Hypothalamus (tissue), 51 donors: ENCODE data around the gene OLFM1.
A peak's percentile ranks its signal among the peaks of the same experiment; 100 is the strongest.

Source experiments
- DNase-seq, 51 donors: peaks; one replicate each; lab custom pipeline; 2025; lab: John Stamatoyannopoulos, UW

The OLFM1 gene

DNA sequence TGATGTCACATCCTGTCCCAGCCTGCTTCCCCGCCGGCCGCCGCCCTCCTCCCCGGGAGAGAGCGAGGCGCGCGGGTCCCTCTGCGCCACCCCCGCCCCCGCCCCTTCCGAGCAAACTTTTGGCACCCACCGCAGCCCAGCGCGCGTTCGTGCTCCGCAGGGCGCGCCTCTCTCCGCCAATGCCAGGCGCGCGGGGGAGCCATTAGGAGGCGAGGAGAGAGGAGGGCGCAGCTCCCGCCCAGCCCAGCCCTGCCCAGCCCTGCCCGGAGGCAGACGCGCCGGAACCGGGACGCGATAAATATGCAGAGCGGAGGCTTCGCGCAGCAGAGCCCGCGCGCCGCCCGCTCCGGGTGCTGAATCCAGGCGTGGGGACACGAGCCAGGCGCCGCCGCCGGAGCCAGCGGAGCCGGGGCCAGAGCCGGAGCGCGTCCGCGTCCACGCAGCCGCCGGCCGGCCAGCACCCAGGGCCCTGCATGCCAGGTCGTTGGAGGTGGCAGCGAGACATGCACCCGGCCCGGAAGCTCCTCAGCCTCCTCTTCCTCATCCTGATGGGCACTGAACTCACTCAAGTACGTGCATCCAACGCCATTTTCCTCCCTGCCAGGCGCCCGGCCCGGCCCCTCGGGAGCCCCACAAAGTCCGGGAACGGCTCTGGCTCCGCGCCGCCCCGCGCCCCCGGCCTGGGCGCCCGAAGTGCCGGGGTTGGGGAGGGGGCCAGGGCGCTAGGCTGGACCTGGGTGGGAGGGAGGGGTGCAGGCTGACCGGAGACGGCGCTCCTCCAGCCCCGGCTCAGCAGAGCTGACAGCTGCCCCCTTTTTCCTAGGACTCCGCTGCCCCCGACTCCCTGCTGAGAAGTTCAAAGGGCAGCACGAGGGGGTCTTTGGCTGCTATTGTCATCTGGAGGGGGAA, 12.0 kb upstream of the OLFM1 start:
- DNase-seq = peak in 40 of 51 donors; percentile 8 to 78 (median 60)

DNA sequence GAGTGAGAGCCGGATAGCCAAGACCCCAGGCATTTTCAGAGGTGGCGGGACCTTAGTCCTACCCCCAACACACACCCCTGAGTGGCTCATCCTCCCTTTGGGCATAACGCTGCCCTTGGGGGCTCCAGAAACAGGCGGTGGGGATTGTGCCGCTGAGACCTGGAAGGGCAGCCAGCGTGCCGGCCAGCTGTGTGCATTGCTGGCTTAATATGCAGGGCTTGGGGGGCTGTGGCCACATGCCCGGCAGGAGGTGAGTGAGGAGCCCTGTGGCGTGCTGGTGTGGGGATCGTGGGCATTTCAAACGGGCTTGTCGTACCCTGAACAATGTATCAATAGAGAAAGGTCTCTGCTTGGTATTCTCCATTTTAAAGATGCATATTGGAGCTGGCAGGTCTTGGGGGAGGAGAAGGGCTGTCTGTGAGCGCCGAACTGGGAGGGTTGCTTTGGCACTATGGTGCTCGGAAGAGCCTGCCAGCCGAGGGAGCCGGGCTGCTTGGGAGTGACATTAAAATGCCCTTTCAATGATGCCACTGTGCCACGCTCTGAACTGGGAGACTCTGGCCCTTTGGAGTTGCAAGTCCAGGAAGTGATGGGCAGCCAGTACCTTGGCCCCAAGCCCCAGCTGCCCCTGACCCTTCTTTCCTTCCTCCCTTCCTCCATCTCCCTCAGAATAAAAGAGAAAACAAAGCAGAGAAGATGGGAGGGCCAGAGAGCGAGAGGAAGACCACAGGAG, 11.2 kb upstream of the OLFM1 start:
- no peak for DNase-seq

DNA sequence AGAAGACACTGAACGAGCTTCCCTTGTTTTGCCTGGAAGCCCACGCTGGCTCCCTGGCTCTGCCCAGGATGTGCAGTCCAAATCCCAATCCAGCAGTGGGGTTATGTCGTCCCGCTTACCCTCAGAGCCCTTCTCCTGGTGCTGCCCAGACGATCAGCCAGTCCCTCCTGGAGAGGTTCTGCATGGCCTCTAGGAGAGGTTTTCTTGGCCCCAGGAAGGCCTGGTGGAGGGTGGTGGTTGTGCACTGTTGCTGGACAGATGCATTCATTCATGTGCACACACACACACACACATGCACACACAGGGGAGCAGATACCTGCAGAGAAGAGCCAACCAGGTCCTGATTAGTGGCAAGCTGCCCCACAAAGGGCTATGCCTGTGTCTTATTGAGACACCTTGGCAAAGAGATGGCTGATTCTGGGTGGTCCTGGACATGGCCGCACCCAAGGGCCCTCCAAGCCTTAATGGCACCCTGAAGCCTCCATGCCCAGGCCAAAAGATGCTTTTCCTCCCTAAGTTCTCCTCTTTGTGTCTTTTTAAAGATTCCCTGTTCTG, 10.5 kb upstream of the OLFM1 start:
- DNase-seq = no peak

DNA sequence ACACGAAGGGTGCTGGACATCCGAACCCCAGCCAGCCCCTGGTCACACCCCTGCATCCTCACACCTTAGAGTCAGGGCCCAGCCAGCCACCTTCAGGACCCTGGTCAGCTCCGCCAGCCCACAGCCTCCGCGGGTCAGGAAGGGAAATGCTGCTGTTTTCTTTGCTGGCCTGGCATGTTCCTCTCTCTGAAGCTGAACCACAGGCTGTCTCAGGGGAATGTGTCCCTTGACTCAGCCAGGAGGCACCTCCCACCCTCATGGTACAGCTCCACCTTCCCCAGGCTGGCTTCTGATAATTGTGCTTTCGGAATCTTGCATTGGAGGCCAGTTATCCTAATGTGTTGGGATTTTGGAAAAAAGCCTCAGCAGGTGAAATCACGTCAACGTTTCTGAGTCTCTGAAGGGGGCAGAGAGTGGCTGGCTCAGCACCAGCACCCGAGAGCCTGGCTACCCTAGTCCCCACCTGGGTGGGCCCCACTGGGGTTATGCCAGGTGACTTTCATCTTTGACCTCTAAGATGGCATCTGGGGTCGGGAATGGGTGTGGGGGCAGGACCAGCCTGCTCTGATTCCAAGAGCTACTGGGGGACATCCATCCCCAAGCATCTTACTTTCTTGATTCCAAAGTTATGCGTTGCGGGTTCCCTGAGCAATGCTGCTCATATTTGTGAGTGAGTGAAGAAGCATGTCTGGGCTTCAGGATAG, 9.8 kb upstream of the OLFM1 start:
- no peak for DNase-seq

DNA sequence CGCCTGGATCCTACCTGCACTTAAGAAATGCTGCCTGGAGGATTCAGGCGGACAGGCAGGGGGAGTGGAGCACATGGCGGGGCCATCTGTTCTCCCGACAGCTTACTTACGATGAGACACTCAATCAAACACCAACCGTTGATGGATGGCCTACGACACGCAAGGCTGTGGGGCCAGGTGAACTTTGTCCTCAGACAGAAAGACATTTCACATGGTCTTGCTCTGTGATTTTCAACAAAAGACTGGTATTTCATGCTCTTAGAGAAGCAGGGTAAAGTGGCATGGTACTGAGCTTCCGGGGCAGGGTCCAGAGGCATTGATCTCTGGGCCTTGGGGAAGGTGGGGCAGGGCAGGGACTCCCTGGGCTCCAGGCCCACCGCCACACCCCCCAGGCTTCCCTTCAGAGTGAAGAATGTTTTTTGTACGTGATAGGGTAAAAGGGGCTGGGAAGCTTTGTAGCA, 9.1 kb upstream of the OLFM1 start:
- no peak for DNase-seq

DNA sequence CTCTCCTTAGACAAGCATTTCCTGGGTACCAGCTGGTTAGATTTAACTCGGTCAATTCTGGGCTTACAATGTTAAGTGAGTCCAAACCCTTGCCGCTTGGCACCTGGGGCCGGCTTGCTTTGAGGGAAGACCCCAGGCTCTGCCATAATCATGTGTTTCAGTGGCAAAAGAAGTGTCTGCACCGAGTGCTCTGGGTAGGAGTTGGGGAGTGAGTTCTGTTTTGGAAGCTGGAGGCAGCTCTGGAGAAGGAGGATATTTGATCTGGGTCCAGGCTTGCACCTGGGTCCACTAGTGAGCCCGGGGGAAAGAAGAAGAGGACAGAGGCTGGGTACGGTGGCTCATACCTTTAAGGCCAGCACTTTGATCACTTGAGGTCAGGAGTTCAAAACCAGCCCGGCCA, 8.4 kb upstream of the OLFM1 start:
- DNase-seq = no peak

DNA sequence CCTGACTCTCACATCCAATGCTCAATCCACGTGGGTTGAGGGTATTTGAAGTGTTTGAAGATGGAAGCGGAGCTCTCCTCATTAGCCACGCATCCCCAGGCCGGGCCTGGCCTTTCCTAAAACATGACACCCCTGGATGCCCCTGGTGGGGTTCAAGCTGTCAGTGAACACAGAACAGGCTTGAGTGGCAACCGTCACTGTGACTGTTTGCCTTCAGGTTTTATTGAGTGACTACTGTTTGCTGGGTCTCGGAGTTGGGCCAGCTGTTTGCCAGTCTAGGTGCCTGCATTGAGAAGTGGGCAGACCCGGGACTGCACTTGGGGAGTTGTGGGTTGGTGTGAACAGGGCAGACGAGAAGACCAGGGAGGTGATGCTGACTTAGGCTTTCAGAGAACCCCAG, 7.8 kb upstream of the OLFM1 start:
- DNase-seq = no peak

DNA sequence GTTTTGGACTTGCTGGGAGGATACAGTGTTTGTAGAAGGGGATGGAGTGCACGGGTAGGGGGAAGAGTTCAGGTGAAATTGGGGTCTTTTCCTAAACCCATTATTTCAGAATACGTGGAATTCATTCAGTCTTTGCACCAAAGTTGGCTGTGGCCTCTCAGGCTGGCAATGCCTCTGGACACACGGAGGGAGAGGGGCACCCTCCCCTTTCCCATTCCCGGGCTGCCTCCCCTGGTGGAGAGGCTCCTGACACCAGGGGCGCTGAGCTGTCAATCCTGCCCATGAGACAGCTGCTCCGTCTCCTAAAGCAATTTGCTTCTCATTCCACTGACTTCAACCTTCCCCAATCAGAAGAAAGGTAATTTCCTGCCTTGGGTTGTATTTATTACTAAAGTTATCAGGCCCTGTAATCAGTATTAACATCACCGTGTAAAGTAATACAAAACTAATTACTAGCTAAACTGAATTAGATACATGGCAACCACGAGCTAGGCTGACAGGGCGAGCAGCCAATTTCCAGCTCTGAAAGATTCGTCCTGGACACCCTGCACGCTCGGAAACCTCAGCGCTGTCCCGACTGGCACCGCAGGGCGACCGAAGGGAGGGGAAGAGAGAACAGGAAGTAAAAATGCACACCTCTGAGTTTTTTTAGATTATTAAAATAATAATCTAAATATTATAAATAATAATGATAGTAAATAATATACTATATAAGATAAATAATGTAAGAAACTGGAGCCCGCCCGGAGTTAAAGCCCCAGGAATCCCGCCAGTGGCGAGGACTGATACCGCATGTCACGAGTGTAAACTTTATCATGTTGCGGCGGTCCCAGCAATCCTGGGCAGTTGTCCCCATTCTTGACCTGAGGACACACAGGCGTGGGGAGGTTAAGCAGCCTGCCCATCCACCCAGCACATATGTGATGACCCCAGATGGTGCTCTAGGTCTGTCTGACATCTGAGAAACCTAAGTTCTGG, 6.9 kb upstream of the OLFM1 start:
- DNase-seq = no peak

DNA sequence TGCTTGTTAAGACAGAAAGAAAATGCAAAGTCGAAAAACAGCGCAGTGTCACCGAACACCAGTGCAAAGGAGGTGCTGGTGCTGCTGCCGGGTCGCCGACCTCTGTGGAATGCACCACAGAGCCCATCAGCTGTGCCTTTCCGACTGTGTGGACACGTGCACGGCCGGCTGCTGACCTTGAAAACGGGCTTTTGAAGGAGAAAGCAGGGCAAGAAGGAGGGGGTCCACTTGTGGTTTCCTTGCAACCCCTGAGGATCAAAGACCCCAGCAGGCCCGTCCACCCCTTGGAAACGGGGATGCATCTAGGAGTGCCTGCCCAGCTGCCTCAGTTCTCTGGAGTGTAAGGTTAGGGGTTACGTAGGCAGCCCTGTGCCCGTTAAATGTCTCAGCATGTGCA, 6.2 kb upstream of the OLFM1 start:
- DNase-seq = no peak

DNA sequence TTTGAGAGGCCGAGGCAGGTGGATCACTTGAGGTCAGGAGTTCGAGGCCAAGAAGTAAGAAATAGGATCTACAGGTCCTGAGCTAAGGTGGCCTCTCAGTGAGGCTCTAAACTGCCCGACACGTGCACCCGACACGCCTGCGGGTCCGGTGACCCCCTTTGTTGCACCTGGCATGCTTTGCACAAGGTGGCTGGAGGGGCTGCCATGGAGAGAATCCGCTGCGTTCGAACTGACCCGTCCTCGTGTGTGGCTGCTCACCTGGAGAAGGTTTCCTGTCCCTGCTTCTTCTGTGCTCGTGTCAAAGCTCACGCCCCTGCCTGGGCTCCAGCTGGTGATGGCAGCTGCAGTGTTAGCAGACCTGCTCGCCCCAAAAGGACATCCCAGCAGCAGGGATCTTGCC, 5.7 kb upstream of the OLFM1 start:
- DNase-seq = no peak

DNA sequence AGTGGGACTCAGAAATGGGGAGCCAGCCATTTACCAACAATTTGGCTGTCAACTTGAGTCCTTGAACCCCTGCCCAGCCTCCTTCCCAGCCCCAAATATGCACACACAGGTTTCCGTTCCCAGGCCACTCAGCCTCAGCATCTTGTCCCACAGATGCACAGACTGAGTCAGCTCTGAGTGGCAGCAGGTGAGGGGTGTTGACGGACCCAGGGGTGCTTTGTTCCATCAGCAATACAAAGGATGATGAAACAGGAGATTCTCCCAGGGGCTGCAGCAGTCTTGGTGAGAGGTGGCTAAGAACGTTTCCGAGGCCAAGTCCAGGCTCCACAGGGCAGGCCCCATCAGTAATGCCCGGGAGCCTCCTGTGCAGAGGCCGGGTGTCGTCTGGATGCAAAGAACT, 4.9 kb upstream of the OLFM1 start:
- DNase-seq = no peak

DNA sequence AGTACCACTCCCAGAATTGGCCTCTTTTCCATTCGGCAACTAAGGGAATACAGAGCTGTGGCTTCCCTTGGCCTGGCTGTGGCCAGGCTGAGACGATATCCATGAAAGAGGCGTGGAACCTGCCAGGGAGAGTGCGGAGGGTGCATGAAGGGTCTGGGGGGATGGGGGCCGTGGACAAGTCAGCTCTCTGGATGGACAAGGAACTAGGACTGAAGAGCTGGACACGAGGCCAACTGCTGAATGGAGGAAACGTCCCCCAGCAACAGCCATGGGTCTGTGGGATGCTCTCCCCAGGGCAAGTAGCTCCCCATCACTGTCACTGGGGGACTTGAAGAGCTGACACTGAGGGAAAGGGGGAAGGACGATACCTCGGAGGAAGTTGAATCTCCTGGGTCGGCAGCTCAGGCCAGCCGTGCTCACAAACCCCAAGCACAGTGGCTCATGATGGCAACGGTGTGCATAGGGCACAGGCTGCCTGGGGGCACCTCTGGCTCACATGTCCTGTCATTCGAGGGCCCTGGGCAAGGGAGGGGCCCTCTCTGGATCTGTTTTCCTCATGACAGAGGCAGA, 4.1 kb upstream of the OLFM1 start:
- no peak for DNase-seq

DNA sequence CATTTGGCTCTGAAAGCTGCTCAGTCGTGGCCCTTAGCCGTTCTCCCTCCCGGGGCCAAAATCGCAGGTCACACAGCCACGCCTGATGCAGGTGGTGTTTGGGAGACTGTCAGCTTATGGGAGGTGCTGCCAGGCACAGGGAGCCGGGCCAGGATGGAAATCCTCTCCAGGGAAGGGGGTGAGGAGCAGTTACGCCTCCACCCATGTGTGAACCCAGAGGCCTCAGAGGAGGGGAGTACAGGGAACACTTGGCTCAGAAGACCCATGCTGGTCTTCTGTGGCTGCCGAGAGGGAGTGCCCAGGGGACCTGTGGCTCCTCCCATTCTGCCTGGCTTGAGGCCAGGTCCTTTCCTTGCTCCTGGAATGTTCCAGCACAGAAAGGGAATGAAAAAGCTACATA, 3.6 kb upstream of the OLFM1 start:
- DNase-seq = no peak

DNA sequence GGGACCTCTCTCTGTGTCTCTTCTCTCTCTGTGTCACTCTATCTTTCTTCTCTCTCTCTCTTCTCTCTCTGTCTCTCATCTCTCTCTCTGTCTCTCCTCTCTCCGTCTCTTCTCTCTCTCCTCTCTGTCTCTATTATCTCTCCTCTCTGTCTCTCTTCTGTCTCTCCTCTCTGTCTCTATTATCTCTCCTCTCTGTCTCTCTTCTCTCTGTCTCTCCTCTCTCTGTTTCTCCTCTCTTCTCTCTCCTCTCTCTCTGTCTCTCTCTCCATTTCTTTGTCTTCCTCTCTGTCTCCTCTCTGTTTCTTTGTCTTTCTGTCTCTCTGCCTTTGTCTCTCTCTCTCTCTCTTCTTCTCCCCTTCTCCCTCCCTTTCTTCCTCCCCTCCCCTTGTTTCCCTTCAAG, 3.2 kb upstream of the OLFM1 start:
- no peak for DNase-seq

DNA sequence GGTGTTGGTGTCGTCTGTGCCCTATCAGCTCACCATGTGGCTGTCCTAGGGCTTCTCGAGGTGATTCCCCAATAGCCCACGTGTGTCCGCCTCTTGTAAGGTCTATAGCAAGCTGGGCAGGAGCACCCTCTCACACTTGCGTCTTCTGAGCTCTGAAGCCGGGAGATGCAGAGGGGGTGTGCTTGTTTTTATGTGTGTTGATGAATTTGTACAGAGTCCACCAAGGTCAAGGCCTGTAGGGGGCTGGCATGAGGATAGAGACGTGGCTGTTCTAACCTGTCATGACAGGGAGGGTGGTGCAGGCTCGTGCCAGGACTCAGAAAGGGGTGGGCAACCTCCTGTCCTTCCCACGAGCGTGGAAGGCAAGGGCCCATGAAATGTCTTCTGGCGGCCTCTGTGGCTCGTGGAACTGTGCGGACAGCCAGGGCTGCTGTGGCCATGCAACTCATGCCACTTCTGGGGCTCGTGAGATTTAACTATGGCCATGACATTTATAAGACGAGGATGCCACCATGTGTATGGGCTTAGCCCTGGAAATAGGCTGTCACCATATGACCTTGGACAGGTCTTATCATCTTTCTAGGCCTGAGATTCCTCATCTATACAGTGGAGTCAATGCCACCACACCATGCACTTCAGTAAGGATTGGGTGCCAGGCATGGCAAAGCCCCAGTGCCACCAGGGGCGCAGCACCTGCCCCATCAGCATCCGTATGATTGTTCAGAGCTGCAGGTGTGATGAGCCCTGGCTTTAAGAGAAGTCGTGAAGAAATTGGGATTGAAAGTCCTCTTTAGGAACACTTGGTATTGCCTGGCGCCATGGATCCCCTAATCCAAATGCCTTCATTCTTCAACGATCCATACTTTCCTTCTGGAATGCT, 2.3 kb upstream of the OLFM1 start:
- DNase-seq = no peak

DNA sequence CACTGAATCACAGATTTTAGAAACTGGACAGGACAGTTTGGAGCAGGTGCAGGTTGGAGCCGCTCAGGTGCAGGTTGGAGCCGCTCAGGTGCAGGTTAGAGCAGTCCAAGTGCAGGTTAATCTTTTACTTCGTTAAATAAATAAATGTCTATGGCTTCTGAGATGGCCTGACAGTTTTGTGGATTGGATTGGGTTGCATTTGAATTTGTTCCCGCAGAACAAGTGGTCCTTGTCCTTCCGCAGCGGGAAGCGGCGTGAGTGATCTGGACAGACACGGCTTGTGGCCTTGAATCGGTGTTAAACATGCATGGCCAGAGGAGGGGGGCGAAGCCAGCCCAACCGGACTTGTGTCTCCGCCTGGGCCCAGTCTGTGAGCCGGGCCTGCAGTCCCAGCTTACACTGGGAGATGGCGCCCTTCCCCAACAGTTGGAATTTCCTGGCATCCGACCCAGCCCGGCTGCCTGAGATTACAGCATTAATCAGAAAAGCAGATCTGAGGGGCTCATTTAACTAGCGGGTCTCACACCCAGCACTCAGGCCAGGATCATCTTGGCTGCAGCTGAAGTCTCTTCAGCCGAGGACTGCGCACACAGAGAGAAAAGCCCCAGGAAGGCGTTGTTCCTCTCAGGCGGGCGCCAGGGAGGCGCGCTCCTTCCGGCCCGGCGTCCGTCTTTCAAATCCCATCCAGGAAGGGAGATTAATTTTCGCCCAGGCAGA, 1.5 kb upstream of the OLFM1 start:
- peak; percentile 21 to 86 (median 70) for DNase-seq

DNA sequence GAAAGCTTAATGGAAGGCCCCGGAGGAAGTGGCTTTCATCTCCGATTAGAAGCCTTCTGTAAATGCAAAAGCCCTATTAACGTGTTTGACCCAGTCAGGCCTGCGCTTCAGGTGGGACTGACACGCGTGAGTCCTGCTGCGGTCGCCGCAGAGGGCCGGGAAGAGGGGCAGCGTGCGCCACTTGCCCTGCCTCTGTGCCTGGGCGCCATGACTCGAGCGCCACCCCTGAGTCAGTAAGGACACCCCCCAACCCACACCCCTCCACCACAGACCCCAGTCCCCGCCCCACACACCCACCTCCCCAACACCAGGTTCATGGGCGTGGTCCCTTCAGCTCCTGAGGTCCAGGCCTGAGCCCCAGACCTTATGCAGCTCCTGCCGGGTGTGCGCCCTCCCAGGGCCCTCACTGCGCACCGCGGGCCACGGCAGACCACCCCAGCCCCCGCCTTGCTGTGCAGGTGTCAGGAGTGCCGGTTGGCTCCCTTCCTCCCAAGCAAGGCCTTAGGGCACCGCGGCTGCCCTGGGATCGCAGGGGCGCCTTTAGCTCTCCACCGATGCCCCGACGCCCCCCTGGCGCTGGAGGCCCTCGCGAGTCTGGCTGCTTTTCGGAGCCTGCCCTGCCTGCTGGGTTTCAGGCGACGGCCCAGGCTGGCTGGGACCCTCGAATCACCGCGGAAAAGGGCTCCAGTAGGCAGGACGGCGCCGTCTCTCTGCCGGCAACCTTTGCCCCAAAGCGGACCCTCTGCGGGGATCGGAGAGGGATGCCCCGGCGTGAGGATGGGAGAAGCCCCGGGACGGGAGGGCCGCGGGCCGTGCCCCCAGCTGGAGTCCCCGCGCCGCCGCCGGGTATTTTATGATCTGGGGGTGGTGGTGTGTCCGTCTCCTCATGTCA, 625 bp upstream of the OLFM1 start:
- DNase-seq = no peak
